Measurements from ENCODE around the gene ADISSP.

The ADISSP gene

DNA sequence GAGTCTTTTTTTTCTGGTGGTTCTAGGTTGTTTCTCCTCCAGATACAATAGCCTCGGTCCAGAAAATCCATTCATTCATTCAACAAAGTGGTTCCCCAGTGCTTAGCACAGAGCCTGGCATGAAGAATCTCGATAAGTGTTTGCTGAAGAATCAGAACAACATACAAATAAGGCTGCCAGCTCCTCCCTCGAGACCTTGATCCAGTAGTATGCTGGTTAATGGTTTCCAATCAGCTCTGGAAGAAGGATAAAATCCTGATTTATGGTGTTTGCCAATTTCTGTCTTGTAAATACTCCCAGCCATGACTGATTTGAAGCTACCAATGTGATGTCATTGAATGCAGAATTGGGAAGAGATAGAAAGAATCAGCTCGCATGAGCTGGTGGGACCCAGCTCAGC is 31.8 kb downstream of the ADISSP start:
- DNase-seq, result no peak

DNA sequence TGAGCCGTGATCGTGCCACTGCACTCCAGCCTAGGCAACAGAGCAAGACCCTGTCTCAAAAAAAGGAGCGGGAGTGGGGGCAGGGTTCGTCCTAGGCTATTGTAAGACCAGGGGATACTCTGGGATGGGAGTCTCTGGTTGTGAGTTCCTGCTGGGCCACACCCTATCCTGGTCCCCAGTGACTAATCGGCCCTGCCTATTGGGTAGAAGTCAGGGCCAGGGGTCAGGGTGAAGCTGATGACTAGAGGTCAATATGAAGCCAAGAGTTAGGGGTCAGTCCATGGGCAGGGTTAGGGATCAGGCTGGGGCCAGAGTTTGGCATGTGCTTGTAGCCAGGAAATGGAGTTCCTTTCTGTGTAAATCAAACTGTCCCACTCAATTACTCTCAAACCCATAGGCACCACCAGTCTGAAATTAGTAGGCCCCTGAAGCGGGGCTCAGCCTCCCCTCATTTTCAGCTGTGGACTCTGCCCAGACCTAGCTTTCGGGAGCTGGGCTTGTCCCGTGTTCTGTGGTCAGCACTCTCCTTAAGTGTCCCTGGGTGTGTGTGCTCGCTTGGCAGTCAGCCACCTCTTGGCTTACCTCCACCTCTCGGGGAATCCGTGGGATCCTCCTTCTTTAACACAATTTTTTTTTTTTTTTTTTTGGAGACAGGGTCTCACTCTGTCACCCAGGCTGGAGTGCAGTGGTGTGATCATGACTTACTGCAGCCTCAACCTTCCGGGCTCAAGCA is 33.3 kb downstream of the ADISSP start:
- no peak for DNase-seq

DNA sequence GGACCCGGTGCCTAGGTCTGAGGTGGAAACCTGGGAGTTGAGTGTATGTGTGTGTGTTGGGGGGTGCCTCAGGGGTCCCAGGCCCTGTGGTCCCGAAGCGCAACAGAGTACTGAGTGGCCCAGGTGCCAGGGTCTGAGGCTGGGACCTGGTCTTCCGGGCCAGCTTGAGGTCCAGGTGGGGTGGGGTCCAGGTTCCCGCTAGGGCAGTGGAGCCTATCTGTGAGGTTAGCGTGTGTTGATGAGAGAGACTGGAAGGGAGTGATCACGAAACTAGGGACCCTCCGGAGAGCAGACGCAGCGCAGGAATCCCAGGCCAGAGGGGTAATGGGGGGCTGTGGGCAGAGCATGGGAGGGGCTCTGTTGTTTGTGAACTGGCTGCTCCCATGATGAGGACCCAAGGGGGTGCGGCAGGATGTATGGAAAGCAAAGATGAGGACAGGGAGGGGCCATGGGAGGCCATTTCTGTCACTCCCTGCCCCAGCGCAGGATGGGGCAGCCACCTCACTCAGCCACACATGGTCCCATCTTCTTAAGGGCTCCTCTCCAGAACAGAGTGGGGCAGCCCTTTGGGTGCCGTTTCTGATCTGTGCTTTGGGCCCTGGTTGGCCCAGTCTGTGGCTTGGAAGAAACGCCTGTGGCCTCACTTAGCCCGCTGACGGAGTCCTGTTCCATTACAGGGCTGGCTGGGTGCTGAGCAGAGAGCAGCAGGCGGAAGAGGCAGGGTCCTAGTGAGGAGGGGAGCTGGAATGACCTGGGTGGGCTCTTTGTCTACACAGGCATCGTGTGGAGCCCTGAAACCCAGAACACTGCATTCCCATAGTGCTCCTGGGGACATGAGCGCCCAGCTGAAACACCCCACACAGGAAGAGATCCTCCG is 34.2 kb downstream of the ADISSP start:
- DNase-seq, result no peak

DNA sequence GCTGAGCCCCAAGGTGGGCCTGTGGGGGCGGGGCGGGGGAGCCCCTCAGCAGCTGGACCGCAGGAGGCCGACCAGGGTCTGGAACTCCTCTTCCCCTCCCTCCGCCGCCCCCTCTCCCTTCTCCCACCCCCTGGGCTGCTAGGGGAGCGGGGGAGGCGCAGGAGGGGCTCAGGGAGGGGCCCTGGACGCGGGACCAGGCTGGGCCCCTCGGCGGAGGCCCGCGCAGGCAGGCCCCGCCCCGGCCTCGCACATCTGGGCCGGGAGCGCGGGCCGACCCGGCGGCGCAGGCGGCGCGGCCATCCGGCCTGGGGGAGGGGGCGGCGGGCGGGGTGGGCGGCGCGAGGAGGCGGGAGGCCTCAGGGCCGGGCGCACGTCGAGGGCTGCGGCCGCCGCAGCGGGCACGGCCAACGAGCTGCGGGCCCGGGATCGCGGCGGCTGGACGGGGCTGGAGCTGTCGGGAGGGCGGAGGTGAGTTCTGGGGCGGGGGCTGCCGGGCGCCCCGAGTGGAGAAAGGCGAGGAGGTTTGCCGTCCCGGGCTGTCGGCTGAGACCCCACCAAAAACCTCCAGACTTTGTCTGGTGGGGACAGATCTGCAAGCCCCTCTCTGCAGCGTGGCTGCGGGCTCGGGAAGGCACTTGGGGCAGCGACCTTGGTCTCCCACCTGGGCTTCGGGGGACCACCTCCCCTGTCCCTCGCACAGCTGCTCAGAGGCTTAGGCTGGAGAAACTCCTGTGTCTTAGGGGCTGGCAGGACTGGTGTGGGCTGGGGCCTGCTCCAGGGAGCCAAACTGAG is 35.0 kb downstream of the ADISSP start, which contains the start of gene HSPA12B:
TSS of gene HSPA12B (plus strand) at position 359 of the 792 bp plus-strand sequence. CDS start 5,990 bp downstream, outside the sequence.
- DNase-seq, result no peak

DNA sequence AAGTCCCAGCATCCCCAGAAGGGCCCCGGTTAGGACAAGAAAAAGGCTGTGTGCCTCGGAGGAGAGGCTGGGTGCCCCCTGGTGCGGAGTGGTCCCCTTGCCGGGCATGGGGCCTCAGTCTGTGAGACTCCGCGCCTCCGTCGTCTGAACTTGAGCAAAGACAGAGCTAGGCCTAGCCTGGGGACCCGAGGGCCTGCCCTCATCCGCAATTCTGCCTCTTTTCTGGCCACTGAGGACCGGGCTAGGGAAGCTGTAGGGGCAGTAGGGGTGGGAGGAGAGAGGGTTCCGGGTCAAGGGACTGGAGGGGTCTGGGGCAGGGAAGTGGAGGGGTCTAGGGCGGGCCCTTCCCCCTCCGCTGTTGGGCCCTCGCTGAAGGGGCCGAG is 35.6 kb downstream of the ADISSP start:
- DNase-seq, result no peak

DNA sequence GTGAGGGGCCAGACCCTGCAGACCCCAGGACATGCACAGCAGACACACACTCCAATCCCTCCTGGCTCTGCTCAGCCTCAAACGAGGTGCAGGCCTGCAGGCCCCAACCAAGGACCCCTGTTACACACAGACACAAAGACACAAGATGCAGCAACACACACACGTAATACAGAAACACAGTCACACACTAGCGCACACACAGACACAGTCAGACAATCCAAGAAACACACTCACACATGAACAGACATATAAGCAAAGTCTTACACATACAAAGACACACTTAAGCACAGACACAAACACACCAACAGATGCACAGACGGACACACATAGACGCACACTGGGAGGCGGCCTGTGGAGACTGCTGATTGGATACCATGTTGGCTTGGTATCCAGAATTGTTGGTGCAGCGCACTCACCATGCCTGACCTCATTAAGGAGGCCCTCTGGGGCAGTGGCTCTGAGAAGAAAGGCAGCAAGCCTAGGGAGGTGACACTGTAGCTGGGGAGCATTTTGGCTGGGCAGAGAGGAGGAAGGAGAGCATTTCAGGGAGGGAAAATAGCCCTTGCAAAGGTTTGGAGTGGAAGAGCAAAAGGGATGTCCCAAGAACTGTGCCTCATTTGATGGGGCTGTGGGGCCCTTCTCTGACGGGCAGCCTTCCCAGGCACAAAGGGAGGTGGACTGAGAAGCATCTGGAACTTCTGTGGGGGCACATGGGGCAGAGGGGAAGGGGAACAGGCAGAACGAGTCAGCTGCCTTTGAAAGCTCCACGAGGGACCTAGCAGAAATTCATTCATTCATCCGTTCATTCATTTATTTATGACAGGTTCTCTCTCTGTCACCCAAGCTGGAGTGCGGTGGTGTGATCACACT is 36.5 kb downstream of the ADISSP start:
- no peak for DNase-seq

DNA sequence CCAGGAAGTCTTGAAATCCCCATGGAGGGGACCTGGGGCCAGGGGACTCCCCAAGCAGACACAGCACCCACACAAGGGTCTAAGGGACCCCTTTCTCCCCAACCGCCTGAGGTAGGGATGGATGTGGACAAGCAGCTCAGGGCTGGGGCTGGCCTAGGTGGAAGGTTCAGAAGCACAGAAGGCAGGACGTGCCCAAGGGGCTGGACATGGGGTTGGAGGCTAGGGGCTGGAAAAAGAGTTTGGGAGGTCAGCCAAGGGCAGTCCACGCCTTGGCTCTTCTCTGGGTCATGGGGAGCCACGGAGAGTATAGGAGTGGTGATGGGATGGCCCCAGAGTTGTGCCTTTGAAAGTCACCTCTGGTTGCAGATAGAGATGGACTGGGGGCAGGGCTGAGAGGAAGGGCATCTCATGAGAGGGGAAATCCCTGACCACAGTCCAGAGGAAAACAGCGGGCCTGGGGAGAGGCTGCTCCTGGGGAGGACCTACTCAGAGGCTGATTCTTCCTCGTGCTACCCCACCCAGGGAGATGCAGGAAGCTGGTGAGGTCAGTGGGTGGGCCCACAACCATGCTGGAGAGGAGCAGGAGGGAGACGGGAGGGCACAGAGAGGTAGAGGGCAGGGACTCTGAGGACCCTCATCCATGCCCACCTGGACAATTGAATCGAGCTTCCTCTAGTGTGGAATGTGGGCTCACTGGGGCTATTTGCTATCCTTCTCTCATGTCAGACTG is 37.6 kb downstream of the ADISSP start:
- DNase-seq, result no peak

DNA sequence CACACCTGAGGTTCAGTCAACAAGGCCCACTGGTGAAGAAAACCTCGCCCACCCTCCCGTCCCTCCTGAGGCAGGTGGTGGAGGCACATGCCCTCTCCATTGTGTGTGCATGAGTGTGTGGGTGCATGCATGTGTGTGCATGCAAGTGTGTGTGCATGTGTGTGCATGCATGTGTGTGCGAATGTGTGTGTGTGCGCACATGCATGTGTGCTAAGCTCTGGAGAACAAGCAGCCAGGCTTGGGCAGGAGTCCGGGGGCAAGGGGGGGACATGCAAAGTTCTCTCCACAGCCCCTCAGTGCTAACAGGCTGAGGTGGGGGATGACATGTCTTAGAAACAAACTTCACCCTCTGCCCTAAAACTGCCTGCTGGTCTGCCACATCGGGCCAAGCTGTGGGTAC is 38.2 kb downstream of the ADISSP start:
- DNase-seq, result no peak

DNA sequence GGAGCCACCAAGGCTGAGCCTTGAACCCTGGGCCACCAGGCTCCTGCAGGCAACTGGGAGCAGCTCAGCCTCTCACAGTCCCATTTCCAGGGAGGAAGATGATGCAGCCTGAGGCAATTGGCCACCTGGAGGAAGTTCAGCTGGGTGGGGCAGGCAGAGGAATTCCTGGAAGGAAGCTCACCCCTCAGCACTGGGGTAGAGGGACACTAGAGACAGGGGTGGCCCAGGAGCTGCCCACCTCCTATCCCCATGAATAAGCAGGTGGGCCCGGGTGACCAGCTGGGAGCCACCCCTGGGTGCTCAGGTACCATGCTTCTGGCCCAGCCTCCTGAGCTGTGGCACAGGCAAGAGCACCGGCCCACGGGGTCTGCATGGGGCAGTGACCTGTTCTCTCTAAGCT is 38.7 kb downstream of the ADISSP start:
- DNase-seq, result no peak

DNA sequence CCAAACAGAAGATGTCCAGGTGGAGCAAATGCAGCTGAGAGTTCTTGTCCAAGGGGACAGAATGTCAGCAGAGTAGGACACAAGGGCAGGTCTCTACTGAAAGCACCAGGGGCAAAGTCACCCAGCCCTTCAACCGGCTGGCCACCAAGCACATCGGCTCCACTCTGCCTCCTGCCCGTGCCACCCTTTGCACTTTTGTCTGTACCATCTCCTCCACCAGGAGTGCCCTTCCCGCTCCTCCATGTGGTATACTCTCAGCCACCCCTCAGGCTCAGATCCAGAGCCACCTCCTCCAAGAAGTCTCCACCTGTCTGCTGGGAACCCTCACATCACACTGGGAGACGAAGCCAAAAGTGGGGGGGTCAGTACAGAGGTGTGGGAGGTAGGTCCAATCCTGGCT is 39.2 kb downstream of the ADISSP start:
- no peak for DNase-seq

DNA sequence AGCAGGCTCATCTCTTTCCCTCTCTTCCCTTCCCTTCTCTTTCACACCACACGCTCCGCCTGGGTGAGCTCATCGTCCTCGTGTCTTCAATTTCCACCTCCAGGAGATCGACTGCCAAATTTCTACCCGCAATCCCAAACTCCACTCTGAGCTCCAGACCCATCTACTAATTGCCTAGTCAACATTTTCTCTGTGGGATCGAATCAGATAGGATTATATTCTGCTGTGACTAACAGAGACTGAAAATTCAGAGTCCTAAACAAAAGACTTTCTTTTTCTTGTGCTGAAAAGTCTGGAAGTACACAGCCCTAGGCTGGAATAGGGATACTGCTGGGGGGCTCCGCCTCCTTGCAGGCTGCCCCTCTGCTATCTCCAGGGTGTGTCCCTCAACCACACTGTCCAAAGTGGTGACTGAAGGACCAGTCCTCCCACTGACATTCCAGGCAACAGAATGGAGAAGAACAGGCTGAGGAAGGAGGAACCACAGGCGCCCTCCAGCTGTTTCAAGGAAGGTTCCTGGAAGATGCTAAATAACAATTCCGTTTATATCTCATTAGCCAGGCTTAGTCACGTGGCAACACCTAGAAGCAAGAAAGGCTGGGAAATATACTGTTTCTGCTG is 40.0 kb downstream of the ADISSP start:
- DNase-seq, result no peak

DNA sequence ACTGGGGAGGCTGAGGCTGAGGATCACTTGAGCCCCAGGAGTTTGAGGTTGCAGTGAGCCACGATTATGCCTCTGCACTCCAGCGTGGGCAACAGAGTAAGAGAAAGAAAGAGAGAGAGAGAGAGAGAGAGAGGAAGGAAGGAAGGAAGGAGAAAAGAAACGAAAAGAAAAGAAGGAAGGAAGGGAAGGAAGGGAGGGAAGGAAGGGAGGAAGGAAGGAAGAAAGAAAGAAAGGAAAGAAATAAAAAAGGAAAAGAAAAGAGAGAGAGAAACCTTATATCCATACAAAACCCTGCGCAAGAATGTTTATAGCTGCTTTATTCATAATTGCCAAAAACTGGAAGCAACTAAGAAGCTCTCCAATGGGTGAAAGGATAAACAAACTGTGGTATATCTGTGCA is 43.2 kb downstream of the ADISSP start:
- DNase-seq, result no peak

DNA sequence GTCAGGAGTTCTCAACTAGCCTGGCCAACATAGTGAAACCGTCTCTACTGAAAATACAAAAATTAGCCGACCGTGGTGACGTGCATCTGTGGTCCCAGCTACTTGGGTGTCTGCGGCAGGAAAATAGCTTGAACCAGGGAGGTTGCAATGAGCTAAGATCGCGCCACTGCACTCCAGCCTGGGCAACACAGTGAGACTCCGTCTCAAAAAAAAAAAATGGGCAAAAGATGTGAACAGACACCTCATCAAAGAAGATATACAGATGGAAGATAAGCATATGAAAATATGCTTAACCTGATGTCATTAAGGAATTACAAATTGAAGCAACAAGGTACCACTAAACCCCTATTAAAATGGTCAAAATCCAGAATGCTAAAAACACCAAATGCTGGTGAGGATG is 44.3 kb downstream of the ADISSP start:
- DNase-seq, result no peak

DNA sequence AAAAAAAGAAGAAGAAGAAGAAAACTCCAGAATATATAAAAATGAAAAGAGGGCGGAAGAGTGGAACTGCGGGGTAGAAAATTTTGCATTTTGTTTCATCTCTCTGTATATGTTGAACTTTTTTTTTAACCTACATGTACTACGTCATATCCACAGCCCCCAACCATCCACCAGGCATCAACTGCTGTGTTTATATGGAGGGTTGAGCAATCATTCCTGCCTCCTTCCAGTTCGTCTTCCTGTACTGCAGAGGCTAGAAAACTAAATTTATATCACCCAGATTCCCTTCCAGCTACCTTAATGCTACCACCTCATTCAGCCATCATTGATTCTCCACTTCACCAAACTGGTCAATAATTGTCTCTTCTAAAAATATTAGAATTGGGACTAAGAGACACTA is 45.6 kb downstream of the ADISSP start:
- DNase-seq, result no peak

DNA sequence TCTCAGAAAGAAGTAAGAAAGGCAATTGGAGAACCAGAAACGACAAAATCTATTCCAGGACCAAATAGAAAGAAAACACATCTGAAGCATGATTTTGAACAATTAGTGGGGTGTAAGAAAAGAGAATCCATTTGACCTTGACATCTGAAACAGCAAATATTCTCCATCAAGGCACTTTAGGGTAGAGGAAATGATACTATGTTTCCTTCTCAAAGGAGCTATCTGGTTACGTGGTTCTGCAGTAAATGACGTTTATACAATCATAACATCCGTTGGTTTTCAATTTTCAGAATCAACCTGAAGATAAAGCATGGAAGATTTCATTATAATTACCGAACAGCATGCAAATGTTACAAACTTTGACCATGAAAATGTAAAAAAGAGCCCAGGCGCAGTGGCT is 46.9 kb downstream of the ADISSP start:
- DNase-seq, result no peak

DNA sequence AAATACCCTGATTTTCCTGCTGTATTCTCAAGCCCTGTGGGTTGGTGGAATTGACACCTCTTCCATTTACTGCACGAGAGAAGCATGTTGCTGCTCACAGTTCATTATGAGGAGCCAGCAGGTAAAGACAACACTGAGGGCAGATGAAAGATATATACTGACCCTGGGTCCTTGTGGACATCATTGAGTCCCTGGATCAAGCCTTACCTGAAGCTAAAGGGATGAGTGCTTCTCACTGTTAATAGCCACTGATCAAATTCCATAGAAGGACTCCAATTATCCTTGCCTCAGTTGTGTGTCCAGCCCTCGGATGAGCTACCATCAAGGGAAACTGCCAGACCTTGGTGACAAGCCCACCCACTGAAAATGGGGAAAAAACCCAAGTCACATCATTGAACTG is 47.5 kb downstream of the ADISSP start:
- no peak for DNase-seq

DNA sequence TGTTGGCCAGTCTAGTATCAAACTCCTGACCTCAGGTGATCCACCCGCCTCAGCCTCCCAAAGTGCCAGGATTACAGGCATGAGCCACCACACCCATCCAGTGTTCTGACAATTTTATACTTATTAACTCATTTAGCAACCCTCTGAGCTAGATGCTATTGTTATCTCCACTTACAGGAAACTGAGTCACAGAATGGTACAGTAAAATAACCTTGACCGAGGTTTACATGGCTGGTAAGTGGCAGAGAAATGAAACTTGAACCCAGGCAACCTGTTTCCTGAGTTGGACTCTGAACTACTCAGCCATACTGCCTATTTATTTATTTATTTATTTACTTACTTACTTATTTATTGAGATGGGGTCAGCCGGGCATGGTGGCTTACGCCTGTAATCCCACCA is 48.5 kb downstream of the ADISSP start:
- DNase-seq, result no peak

DNA sequence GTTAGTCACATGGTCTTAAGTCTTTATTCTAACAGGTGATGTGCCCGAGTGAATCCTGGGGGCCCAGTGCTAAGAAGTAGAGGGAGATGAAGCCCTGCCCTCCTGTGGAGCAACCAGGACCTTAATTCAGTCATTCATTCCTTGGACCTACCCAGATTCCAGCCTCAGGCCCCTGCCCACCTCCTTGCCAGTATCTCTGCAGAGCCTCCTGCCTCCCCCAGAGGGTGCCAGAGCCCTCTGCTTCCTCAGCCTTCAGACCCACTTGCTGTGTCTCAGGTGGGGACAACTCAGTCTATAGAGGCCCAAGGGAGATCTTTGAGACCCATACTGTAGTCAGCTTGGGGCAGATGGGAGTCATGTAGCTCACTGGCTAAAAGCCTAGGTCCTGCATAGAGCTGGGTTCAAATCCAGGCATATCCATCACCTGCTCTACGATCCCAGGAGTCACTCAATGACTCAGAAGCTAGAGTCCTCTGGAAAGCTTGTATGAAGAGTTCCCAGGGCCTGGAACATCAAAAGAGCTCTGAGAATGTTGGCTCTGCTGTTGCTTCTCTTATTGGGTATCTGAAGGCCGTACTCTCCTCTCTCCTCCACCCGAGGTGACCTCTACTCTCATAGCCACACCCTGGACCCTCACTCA is 51.2 kb downstream of the ADISSP start:
- no peak for DNase-seq

DNA sequence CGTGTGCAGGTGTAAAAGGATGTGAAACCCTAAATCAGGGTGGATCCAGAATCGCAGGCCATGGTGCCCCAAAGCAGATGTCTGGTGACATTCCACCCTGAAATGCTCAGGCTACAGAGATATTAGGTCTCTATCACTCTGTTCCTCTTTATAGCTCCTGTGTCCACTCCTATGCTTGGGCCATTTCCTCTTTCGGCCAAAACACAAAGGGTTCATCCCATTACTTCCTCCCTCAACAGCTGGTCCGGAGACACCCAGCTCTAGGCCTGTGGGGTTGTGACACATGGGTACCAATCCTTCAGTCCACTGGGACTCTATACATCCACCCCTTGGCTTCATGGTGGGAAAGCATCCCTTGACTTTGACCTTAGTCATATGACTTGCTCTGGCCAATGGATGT is 53.5 kb downstream of the ADISSP start:
- DNase-seq, result no peak

DNA sequence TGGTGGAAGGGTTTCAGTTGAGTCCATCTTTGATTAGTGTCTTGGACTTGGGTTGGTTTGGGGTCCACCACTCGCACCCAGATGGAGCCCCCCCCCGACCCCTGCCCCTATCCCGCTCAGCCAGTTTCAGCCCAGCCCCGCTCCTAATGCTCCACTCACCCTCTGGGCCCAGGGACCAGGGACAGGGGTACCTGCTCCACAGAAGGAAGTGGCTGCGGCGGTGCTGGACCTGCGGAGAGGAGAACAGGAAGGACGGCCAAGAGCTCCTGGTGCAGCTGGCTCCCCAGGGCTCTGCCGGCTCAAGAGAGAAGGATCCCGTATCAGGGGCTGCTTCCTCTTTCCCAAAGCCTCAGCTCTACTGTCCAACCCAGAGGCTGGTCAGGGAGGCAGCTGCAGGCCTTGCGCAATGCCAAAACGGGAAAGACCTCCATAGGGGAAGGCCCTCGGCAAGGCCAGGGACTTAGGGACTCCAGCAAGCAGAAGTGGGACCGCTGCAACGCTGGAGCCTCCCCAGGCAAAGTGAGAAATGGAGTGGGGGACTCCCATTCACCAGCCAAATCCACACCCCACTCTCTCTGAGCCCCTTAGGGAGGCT is 55.2 kb downstream of the ADISSP start, which contains the start of gene SIGLEC1:
TSS of gene SIGLEC1 (minus strand) at position 322 of the 595 bp plus-strand sequence. CDS start 5,472 bp downstream, outside the sequence.
- no peak for DNase-seq

All from GOT3 (cell line).